AML-193 (cell line): ENCODE results near the gene RPRD1A.
A peak's percentile ranks its signal among the peaks of the same experiment; 100 is the strongest.
"Not testable (repeated sequence)": the region's sequence is repeated elsewhere in the genome, so short reads cannot be mapped to it uniquely, and the experiment has no call there.

Experiments used
- DNase-seq, 2 experiments: peaks; one replicate each; lab custom pipeline; 2025; lab: John Stamatoyannopoulos, UW

The RPRD1A gene

DNA sequence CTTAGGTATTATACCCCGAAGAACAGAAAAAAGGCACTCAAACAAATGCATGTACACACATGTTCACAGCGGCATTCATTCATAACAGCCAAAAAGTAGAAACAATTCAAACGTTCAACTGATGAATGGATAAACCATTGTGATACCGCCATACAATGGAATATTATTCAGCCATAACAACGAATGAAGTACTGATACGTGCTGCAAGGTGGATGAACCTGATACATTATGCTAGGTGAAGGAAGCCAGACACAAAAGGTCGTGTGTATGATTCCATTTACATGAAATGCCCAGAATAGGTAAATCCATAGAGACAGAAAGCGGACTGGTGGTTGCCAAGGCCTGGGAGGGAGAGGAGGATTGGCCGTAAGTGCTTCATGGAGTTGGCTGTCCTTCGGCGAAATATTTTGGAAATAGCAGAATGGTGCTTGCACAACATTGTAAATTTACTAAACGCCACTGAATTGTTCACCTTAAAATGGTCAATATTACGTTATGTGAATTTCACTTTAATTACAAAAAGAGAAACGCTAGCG lies 95.6 kb downstream of the RPRD1A start:
- DNase-seq: peak; percentile 46 to 51

DNA sequence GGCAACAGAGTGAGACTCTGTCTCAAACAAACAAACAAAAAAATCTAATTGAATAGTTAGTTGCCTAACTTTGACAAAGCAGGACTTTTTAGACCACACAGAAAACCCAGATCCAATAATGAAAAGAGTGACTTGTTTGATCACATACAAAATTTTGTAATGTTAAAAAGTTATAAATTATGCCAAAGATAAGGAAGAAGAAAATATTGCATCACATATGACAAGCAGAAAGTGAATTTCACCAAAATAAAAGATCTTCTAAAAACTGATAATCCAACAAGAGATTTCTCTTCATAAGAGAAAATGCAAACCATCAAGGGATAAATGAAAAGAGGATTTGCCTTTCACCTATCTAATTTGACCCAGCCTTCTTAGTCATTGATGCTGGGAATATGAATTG lies 97.7 kb downstream of the RPRD1A start:
- peak in 1 of 2 experiments; percentile 1 for DNase-seq

- DNase-seq: no peak
These were observed 99.0 kb downstream of the RPRD1A start for GRCh38 chr18:35968278-35968880.

GRCh38 chr18:35967866-35968265 lies 99.5 kb downstream of the RPRD1A start:
- DNase-seq: not testable (repeated sequence)

DNA sequence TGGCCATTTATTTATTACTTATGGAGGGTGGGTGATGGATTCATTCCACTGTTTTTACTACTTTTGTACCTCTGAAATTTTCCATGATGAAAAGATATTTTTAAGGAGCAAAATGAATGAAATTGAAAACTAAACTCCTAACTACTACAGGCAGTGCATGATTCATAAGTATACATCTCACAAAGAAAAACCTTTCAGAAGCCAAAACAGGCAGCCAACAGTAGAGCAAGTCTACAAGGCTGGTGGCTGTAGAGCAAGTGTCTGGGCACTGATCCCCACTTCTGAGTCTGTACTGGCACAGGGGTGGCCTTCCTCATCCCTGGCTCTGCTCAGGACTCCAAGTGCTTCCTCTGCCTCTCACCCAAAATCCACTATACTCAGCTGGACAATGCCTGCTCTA lies 103.0 kb downstream of the RPRD1A start:
- no peak for DNase-seq

DNA sequence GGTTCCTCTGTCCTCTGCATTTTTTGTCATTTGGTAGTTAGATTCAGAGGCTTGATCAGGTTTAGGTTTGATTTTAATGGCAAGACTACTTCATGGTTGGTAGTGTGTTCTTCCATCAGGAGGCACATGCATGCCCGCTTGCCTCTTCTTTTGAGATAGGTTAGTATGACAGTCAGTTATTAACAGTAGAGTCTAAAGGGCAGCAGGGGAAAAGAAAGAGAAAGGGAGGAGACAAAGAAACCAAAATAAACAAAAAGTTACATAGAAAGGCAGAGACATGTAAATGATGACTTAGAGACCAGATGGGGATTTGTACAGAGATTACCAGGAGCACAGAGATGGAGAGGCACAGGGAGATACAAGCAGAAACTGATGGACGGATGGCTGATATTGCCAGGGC lies 105.0 kb downstream of the RPRD1A start:
- no peak for DNase-seq

GRCh38 chr18:35956226-35956625 lies 111.1 kb downstream of the RPRD1A start:
- no peak for DNase-seq

GRCh38 chr18:35953688-35954087 lies 113.7 kb downstream of the RPRD1A start:
- DNase-seq: no peak

DNA sequence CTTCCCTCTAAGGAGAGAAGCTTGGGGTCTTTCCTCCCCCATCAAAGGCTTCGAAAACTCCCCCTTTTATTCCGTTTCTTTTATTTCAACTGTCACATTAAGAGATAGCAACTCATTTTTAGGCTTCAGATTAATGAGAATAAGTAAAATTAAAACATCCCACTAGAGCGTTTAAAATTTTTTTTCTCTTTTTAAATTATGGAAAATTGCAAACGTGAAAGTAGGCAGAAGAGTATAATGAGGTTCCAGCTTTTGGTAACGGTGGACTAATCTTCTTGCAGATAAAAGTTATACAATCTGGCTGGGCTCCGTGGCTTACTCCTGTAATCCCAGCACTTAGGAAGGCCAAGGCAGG lies 116.8 kb downstream of the RPRD1A start:
- DNase-seq: no peak

GRCh38 chr18:35949903-35950627 lies 117.3 kb downstream of the RPRD1A start:
- DNase-seq: peak in 1 of 2 experiments; percentile 9

GRCh38 chr18:35949090-35949489 lies 118.3 kb downstream of the RPRD1A start:
- DNase-seq: no peak

GRCh38 chr18:35948080-35948479 lies 119.3 kb downstream of the RPRD1A start:
- DNase-seq: no peak

GRCh38 chr18:35942661-35943060 lies 124.7 kb downstream of the RPRD1A start:
- DNase-seq: no peak

GRCh38 chr18:35942133-35942532 lies 125.2 kb downstream of the RPRD1A start:
- DNase-seq: no peak

DNA sequence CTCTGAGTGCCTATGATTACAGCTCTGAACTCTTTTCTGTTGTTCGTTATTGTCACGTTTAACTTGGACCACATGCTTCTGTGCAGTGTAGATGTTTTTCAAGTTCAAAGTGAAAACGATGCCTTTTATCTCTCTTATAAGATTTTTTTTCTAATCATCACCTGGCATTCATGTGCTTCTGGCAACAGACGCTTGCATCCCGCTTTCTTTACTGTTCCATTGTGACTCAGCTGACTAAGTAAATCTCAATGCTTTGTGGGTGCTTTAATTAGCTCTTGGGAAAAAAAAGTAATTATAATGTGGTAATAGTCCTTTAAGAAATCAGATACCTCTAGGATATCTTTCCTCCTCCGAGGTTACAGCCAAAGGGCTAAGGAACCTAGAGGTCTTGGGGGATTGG lies 126.1 kb downstream of the RPRD1A start:
- no peak for DNase-seq
